ENCODE measurements around the gene PALM. TPM values are rescaled to one million over a fixed set of nuclear protein-coding genes. Genes with fewer than 3 reads are reported as not detected.

Gene PALM
- total RNA-seq, 1 experiment from 2014 or later: 21.2 TPM

- DNase-seq (ENCODE audit: low spot score): no peak
- H3K4me1 ChIP-seq (ENCODE audit: insufficient read depth, low read length, poor library complexity, severe bottlenecking): no peaks in the 10 kb centered on the region
- H3K27ac ChIP-seq (ENCODE audit: low read depth, low read length, poor library complexity, severe bottlenecking): no peak overlapping the region
- no TSS peak for BruUV-seq (replicated peaks)
- CTCF ChIA-PET: no interaction called here
- H3K4me3 ChIP-seq (ENCODE audit: low read depth, low read length, poor library complexity, severe bottlenecking): no peak overlapping the region
- H3K36me3 ChIP-seq (ENCODE audit: insufficient read depth, low read length, poor library complexity, severe bottlenecking): no peaks in the 10 kb centered on the region
- POLR2A ChIA-PET (ENCODE audit: low non-redundant PET): no interaction called here
- no peaks in the 10 kb centered on the region for H3K27me3 ChIP-seq (replicated peaks; ENCODE audit: insufficient read depth, low read depth, low read length, poor library complexity)
- TF ChIP-seq, protein P1, sequence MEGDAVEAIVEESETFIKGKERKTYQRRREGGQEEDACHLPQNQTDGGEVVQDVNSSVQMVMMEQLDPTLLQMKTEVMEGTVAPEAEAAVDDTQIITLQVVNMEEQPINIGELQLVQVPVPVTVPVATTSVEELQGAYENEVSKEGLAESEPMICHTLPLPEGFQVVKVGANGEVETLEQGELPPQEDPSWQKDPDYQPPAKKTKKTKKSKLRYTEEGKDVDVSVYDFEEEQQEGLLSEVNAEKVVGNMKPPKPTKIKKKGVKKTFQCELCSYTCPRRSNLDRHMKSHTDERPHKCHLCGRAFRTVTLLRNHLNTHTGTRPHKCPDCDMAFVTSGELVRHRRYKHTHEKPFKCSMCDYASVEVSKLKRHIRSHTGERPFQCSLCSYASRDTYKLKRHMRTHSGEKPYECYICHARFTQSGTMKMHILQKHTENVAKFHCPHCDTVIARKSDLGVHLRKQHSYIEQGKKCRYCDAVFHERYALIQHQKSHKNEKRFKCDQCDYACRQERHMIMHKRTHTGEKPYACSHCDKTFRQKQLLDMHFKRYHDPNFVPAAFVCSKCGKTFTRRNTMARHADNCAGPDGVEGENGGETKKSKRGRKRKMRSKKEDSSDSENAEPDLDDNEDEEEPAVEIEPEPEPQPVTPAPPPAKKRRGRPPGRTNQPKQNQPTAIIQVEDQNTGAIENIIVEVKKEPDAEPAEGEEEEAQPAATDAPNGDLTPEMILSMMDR (conservative IDR thresholded peaks at IDR 0.05; ENCODE audit: low read depth, low read length): no peak
- TF ChIP-seq EZH2 (IDR thresholded peaks at IDR 0.05; ENCODE audit: borderline replicate concordance, low read depth, low read length, poor library complexity, severe bottlenecking): no peak
- intact Hi-C loops (cut with micrococcal nuclease; ENCODE audit: unreplicated experiment): no loop called here
- peaks cover 5% of the 10 kb centered on the region for H3K9me3 ChIP-seq (ENCODE audit: low read depth, low read length, poor library complexity, severe bottlenecking)
These were observed 10.3 kb downstream of the PALM start for GRCh38 chr19:718991-719512.

- POLR2A ChIA-PET (ENCODE audit: low non-redundant PET): no interaction called here
- TF ChIP-seq, protein P1 (conservative IDR thresholded peaks at IDR 0.05; ENCODE audit: low read depth, low read length): no peak
- no peak for TF ChIP-seq EZH2 (IDR thresholded peaks at IDR 0.05; ENCODE audit: borderline replicate concordance, low read depth, low read length, poor library complexity, severe bottlenecking)
- Histone ChIP-seq H3K9me3 (ENCODE audit: low read depth, low read length, poor library complexity, severe bottlenecking) (peaks cover 5% of the 10 kb centered on the region), H3K27me3 (replicated peaks; ENCODE audit: insufficient read depth, low read depth, low read length, poor library complexity) (no peaks in the 10 kb centered on the region), H3K27ac (ENCODE audit: low read depth, low read length, poor library complexity, severe bottlenecking) (no peak overlapping the region), H3K4me1 (ENCODE audit: insufficient read depth, low read length, poor library complexity, severe bottlenecking) (no peaks in the 10 kb centered on the region), H3K4me3 (ENCODE audit: low read depth, low read length, poor library complexity, severe bottlenecking) (no peak overlapping the region), H3K36me3 (ENCODE audit: insufficient read depth, low read length, poor library complexity, severe bottlenecking) (no peaks in the 10 kb centered on the region)
- no TSS peak for BruUV-seq (replicated peaks)
- CTCF ChIA-PET: no interaction called here
- no peak for DNase-seq (ENCODE audit: low spot score)
- intact Hi-C loops (cut with micrococcal nuclease; ENCODE audit: unreplicated experiment): no loop called here
These were observed 11.1 kb downstream of the PALM start for GRCh38 chr19:719636-720344.

DNA sequence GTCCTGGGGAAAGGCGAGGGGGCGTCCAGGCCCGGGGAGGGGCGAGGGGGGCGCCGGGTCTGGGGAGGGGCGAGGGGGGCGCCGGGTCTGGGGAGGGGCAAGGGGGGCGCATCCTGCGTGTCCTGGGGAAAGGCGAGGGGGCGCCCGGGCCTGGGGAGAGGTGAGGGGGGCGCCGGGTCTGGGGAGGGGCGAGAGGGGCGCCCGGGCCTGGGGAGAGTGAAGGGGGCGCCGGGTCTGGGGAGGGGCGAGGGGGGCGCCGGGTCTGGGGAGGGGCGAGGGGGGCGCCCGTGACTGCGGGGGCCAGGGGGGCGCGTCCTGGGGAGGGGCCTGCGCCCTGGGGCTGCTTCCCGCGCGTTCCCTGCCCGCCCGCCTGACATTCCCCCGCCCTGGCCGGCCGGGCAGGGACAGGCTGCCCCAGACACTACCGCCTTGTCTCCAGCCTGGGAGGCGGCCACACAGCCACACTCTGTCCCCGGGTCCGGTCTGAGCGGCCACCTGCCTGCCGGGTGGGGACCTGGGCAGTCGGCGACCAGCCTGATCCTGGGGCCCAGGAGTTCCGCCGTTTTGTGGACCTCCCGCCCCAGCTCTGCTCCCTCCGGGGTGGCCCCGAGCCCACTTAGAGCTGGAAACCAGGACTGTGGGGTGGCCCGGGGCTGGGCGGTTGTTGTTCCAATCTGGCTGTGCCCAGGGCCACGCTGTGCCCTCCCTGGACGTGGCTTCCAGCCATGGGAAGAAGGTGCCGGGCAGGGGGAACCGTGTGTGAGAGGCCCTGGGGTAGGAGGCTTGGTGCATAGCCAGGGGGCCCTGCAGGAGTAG lies 11.8 kb downstream of the PALM start:
- POLR2A ChIA-PET (ENCODE audit: low non-redundant PET): no interaction called here
- Histone ChIP-seq H3K27ac (ENCODE audit: low read depth, low read length, poor library complexity, severe bottlenecking) (no peak overlapping the region), H3K36me3 (ENCODE audit: insufficient read depth, low read length, poor library complexity, severe bottlenecking) (no peaks in the 10 kb centered on the region), H3K4me1 (ENCODE audit: insufficient read depth, low read length, poor library complexity, severe bottlenecking) (no peaks in the 10 kb centered on the region), H3K27me3 (replicated peaks; ENCODE audit: insufficient read depth, low read depth, low read length, poor library complexity) (no peaks in the 10 kb centered on the region), H3K4me3 (ENCODE audit: low read depth, low read length, poor library complexity, severe bottlenecking) (no peak overlapping the region), H3K9me3 (ENCODE audit: low read depth, low read length, poor library complexity, severe bottlenecking) (peaks cover under 1% of the 10 kb centered on the region)
- CTCF ChIA-PET: no interaction called here
- TF ChIP-seq, protein P1 (conservative IDR thresholded peaks at IDR 0.05; ENCODE audit: low read depth, low read length): no peak
- no peak for TF ChIP-seq EZH2 (IDR thresholded peaks at IDR 0.05; ENCODE audit: borderline replicate concordance, low read depth, low read length, poor library complexity, severe bottlenecking)
- DNase-seq (ENCODE audit: low spot score): no peak
- intact Hi-C loops (cut with micrococcal nuclease; ENCODE audit: unreplicated experiment): no loop called here
- BruUV-seq (replicated peaks): no TSS peak
